ENCODE results near the gene LRCH2.
"Not testable (repeated sequence)": the region's sequence is repeated elsewhere in the genome, so short reads cannot be mapped to it uniquely, and the experiment has no call there.

The LRCH2 gene, protein sequence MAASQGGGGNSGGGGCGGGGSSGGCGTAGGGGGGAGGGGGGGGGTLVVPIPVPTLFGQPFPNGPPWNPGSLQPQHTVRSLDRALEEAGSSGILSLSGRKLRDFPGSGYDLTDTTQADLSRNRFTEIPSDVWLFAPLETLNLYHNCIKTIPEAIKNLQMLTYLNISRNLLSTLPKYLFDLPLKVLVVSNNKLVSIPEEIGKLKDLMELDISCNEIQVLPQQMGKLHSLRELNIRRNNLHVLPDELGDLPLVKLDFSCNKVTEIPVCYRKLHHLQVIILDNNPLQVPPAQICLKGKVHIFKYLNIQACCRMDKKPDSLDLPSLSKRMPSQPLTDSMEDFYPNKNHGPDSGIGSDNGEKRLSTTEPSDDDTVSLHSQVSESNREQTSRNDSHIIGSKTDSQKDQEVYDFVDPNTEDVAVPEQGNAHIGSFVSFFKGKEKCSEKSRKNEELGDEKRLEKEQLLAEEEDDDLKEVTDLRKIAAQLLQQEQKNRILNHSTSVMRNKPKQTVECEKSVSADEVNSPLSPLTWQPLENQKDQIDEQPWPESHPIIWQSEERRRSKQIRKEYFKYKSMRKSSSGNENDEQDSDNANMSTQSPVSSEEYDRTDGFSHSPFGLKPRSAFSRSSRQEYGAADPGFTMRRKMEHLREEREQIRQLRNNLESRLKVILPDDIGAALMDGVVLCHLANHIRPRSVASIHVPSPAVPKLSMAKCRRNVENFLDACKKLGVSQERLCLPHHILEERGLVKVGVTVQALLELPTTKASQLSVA

DNA sequence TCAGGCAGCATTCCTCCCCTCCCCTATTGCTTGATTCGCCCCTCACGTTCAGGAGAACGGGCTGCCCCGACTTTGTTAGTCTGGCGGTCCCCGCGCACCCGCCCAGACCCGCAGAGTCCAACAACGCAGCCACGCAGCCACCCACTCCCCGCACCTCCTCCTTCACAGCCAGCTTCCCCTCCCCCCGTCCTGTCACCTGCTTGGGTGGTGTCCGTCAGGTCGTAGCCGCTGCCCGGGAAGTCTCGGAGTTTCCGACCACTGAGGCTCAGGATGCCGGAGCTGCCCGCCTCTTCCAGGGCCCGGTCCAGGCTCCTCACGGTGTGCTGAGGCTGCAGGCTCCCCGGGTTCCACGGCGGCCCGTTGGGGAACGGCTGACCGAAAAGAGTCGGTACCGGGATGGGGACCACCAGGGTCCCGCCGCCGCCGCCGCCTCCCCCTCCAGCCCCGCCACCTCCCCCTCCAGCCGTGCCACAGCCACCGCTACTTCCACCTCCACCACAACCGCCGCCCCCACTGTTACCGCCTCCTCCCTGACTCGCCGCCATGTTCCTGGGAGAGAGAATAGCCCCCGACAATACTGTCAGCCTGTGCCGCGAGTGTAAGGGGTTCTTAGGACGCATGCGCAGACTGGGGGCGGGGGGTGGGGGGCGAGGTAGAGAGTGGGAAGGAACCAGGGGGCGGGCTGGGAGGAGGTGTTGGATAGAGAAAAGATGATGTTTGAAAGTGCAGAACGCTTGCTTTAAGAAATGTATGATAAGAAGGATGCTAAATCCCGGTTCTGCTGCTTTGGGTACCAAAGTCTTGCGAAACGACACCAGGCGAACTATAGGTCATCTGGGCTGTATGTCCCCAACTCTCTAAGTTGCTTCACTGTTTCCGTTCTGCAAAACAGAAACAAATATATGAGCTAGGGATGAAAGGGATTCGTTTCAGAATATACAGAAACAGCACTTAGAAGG lies at the start of gene LRCH2:
Gene LRCH2, minus strand, starts transcription at position 600 of the 959 bp plus-strand sequence. Its CDS starts 55 bp downstream, at position 545.
- DNase-seq: no peak

DNA sequence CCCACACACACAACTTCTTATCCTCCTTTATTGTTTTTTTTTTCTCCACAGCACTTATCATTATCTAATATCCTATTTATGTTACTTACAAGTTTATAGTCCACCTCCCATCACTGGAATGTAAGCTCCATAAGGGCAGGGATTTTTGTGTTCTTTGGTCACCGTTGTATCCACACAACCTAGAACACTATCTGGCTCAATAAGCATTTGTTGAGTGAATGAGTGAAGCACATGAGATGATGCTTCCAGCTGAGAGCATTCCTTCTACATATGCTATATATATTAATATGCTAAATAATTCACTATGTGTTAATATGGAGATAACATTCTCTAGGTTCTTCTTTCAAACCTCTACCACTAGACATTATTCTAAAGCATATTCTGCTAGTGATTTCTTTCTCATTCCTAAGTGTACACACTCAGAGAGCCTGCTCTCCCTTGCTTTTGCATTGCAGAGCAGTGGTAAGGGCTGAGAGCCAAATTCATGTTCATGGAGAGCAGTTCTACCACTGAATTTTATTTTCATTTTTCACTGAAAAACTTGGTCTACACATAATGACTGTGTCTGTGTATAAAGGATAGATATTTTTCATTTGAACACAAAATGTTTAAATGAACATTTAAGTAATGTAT lies 35.3 kb upstream of the LRCH2 start:
- DNase-seq: no peak

DNA sequence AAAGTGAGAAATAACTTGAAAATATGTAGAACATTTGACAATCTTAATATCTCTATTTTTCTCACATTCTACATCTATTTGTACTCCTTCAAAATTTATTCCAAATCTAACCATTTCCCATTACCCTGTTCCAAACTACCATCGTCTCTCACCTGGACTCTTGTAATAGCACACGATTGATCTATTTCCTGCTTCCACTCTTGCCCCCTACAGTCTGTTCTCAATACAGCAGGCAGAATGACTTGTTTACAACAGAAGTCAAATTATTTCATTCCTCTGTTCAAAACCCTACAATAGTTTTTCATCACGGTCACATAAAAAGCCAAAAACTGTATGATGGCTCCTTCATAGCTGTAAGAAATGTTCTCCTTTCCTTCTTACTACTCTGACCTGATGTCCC lies 34.5 kb upstream of the LRCH2 start:
- no peak for DNase-seq

DNA sequence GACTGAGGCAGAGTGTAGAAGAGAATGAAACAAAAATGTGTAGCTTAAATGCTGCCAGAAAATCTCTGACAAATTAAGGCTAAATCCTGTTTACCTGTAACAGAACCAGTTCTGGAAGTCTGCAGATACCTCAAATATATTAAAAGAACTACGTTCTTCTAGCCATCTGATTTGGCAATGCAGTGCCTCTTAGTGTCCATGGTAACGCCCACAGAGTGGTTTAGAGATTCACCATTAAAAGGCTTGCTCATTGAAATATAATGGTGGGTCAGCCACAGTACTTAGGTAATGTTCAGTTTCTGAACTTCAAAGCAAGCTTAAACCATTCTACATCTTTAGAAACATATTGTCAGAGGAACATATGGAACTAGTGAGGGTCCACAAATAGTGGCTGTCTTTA lies 32.4 kb upstream of the LRCH2 start:
- no peak for DNase-seq

DNA sequence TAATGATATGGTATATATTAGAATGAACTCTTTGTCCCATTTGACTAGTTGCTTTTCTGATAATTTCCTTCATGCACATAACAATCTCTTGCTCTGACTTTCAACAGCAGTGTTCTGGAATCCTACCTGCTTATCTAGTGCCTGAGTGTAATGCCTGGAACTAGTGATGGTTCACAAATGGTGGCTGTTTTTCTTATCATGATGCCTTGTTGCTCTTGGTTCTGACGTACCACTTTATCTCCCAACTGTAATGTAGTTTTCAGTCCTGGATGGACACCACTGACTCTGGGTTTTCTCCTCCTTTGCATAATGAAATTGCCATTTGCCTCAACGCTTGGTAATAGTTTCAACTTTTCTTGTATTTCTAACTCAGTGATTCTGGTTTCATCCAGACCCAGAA lies 30.1 kb upstream of the LRCH2 start:
- no peak for DNase-seq

DNA sequence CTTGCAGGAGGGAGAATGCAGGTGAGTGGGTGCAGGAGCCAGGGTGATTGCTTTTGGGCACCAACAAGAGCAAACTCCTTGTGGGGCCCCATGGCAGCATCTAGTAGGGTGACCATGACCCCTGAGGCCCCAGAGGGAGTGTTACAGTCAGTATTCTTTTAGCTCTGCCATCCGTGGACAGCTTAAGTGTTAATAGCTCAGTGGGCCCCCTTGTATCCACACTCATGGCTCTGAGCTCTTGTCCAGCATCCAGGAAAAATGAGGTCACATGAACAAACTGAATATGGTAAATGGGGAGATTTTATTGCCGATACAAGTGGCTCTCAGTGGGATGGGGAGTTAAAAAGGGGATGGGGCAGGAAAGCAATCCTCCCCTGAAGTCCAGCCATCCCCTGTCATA lies 27.3 kb upstream of the LRCH2 start:
- no peak for DNase-seq

DNA sequence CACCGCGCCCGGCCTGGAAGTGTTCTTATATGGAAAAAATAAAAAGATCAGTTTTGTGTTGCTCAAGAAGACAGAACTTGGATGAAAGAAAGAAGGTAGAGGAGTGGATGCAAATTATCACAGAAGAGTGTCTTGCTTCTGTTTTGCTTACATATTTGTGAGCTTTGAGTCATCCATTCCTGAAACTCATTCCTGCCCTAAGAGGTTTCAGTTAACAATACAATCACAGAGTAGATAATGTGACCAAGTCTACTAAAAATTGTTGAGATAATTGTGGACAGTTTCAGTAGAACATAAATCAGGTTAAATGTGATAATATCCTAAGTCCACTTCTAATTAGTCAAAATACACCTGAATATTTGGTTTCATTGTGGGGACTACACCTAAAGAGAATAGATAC lies 26.4 kb upstream of the LRCH2 start:
- no peak for DNase-seq

DNA sequence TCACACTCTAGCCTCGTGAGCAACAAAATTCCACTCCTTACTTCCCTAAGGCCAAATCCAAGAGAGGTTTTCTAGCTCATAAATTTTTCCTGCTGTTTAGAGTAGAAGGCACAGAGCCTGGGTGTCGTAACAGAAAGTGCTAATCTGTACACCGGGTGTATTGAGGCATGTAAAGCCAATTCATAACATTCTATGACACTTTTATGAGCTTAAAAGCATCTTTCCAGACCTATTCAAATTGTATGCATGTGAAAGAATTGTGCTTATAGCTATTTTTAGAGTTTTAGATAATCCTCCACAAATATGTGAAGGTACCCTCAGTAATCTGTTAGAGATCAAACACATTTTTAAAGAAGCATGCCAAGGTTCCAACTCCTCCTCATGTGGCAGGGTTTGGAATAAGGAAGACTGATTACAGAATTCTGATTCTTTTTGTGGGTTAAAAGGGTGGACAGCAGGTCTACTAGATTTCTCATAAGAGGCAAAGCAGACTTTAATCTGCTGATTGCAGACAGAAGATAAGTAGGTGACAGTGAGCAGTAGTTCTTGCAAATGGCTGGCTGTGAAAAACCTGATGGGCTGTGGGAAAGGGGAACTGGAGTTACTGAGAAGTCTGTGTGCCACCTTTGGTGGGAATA lies 25.5 kb upstream of the LRCH2 start:
- DNase-seq: no peak

DNA sequence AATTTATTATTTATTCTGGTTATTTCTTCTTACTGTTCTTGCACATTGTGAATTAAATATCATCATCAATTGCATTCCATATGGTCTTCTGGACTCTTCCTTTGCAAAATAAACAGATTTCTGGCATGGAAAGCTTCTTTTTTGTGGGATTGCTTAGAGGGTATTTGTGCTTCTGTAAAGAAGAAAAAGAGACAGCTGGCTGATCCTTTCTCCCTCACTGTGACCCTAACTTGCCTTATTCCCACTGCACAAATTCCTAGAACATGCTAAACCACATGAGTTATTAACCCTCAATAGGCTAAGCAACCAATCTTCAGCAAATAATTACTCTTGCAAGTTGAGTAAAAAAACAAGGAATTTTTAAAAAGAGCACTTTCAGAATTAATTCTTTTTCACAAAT lies 23.8 kb upstream of the LRCH2 start:
- DNase-seq: no peak

DNA sequence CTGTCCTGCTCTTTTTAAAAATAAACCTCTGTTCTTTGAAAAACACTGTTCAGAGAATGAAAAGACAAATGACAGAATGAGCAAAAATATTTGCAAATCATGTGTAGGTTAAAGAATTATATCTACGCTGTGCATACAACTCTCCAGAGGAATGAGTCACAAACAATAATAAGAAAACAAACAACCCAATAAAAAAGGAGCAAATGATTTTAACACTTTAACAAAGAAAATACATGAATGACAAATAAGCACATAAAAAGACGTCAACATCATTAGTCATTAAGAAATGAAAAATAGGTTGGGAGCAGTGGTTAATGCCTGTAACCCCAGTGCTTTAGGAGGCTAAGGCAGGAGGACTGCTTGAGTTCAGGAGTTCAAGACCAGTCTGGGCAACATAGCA lies 21.1 kb upstream of the LRCH2 start:
- DNase-seq: no peak

DNA sequence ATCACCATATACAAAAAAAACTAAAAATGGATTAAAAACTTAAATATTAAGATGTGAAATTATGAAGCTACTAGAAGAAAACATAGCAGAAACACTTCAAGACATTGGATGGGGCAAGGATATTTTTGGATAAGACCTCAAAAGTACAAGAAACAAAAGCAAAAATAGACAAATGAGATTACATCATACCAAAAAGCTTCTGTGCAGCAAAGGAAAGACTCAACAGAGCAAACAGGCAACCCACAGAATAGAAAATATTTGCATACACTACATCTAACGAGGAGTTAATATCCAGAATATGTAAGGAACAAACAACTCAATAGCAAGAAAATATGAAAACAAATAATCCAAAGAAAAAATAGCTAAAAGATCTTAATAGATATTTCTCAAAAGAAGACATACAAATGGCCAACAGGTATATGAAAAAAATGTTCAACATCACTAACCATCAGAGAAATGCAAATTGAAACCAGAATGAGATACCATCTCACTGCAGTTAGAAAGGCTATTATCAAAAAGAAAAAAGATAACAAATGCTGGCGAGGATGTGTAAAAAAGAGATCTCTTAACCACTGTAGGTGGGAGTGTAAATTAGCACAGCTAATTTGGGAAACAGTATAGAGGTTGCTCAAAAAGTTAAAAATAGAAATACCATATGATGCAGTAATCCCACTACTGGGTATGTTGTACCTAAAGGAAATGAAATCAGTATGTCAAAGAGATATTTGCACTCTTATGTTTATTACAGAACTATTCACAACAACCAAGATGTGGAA lies 17.8 kb upstream of the LRCH2 start:
- no peak for DNase-seq

DNA sequence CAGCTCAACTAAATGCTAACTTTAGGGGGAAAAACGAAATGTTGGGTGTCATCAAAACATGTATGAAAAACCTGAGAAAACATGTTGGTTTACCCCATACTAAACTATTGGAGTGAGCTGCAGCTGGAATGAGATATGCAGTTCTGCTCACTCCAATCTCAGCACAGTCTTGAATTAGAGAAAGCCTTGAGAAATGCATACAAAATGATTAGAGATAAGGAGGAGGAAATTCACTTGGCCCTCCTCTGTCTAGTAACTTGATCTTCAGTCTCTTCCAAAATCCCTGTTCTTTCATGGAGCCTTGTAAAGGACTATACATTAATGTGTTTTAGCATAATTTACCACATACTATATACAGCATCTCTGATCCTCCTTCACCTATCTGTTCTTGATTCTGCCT lies 3.2 kb upstream of the LRCH2 start:
- no peak for DNase-seq

DNA sequence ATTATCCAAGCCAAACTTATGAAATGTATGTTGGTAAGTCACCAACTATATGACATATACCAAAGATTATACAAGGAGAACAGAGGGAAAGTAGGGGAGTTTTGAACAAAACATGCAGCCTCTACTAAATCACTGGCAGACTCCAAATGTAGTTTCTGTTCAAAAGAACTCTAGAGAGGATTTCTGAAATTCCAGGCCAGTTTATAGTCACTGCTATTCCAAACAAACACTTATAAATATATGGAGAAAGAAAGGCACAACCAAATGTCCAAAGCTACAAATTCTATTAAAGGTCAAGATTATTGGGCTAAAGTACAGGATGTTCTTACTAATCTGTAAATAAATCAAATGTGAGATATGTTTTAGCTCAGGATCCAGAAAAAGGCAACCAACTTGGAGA lies 2.7 kb upstream of the LRCH2 start:
- no peak for DNase-seq

DNA sequence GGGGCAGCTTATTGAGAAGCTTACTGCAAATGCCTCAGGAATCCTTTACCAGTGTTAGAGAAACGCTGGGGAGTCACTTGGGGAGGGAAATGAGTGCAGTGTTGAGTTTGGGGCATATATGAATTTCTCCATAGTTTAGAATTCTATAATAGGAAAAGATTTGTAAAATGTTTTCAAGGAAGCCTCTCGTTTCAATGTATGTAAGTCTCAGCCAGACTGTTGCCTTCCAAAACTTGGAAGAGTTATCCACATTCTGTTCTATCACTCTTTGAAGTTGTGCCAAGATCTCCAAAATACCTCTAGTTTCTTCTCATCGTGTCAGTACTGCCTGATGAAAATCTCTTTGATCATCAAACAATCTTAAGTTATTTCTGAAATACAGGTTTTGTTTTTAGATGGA lies 565 bp upstream of the LRCH2 start:
- DNase-seq: no peak

DNA sequence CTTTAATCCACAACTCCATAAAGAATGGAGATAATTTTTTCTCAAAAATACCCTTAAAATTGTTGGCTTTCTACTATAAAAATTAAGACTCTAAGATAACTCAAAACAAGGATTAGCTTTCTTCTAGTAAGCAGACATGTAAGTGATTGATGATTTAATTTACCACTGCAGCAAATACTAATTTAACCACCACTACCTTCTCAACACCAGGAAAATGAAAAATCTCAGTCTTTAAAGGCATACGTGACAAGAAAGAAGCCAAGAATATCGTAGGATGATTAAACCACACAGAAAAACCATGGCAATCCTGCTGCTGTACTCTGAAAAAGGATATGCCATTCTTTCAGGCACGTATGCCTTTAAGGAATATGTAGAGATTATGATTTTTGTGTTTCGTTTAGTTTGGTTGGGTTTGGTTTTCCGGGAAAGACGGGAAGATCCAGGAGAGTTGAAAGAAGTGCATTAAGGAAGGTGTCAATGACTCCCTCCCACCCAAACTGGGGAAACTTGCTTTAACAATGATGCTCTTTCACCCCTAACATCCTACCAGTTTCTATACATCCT lies 881 bp downstream of the LRCH2 start:
- DNase-seq: no peak

DNA sequence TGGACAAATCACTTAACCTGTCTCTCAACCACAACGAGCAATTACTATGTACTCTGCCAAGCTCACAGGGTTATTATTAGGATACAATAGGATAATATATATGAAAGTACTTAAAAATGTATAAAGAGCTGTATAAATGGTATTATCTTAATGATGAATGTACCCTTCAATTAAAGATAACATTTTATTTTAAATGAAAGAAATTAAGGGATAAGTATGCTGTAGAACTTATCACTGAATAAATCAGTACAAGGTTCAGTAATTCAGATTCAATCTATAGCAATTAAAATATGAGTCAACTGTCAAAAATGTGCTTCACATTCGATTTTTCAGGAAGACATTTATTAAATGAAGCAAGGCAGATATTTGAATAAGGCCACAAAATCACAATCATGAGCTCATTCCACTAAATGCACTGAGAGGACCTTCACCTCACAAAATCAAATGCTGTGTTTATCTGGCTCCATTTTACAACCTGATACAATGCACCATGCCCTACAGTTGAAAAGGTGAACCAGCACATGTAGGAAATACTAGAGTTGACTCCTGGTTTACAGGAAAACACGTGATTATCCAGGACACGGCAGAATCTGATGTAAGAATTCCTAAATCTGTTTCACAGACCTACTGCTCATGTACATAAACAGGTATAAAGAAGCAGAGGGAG lies 4.4 kb downstream of the LRCH2 start:
- no peak for DNase-seq

DNA sequence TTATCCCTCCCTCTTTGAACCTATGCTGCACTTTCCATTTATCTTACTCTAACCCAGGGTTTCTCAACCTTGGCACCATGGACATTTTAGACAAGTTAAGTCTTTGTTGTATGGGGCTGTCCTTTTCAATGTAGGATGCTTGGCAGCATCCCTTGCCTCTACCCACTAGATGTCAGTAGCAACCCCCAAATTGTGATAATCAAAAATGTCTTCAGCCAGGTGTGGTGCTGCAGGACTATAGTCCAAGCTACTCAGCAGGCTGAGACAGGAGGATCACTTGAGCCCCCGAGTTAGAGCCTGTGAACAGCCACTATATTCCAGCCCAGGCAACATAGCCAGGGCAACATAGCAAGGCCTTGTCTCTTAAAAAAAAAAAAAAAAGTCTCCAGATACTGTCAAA lies 7.0 kb downstream of the LRCH2 start:
- no peak for DNase-seq

DNA sequence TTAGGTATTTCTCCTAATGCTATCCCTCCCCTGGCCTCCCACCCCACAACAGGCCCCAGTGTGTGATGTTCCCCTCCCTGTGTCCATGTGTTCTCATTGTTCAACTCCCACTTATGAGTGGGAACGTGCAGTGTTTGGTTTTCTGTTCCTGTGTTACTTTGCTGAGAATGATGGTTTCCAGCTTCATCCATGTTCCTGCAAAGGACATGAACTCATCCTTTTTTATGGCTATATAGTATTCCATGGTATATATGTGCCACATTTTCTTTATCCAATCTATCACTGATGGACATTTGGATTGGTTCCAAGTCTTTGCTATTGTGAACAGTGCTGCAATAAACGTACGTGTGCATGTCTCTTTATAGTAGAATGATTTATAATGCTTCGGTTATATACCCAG lies 16.6 kb downstream of the LRCH2 start:
- not testable (repeated sequence) for DNase-seq

DNA sequence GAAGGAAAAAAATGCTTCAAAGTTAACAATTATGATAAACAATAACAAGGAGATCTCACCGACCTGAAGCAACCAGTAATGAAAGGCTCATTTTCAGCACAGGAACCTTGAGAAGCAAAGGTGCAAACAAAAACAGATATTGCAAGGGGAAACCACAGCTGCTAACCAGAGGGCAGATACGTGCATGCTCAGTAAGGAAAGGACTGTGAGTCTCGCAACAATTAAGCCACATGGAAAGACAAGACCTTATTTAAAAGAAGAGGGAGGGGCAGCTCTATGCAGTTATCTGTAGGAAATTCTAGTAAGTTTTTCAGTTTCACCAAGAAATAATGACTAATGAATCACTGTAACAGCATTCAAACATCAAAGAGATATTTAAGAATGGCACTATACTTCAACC lies 19.3 kb downstream of the LRCH2 start:
- no peak for DNase-seq

DNA sequence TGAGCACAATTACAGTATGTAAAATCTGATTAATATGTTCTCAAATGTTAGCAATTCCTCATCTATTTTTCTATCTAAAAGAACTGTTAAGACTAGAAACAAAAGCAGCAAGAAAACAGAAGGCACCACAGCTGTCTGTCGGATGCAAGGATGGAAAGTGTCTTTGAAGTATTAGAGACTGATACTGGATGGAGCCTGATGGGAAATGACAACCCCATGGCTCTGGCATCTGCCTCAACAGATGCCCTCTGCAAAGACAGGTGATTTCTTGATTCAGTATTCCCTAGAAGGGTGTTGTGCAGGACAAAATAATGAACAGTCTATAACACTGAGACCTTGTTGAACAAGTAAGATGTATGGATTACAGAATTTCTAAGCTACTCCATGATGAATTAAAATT lies 19.7 kb downstream of the LRCH2 start:
- no peak for DNase-seq

DNA sequence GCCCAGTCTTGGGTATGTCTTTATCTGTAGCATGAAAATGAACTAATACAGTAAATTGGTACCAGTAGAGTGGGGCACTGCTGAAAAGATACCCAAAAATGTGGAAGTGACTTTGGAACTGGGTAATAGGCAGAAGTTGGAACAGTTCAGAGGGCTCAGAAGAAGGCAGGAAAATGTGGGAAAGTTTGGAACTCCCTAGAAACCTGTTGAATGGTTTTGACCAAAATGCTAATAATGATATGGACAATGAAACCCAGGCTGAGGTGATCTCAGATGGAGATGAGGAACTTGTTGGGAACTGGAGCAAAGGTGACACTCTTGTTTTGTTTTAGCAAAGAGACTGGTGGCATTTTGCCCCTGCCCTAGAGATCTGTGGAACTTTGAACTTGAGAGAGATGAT lies 24.3 kb downstream of the LRCH2 start:
- not testable (repeated sequence) for DNase-seq
